GM19239 (cell line): ENCODE data around the gene SACS.

Experiments used
- DNase-seq: peaks from one replicate; pipeline ENCODE4 v3.0.0; 2011; ENCODE audit warnings: low spot score; ENCODE audit not compliant: insufficient read length
- FAIRE-seq: peaks from 2 replicates; lab custom pipeline; 2011; peaks lifted over from hg19 to GRCh38; lab: Jason Lieb, UNC

SACS gene, protein sequence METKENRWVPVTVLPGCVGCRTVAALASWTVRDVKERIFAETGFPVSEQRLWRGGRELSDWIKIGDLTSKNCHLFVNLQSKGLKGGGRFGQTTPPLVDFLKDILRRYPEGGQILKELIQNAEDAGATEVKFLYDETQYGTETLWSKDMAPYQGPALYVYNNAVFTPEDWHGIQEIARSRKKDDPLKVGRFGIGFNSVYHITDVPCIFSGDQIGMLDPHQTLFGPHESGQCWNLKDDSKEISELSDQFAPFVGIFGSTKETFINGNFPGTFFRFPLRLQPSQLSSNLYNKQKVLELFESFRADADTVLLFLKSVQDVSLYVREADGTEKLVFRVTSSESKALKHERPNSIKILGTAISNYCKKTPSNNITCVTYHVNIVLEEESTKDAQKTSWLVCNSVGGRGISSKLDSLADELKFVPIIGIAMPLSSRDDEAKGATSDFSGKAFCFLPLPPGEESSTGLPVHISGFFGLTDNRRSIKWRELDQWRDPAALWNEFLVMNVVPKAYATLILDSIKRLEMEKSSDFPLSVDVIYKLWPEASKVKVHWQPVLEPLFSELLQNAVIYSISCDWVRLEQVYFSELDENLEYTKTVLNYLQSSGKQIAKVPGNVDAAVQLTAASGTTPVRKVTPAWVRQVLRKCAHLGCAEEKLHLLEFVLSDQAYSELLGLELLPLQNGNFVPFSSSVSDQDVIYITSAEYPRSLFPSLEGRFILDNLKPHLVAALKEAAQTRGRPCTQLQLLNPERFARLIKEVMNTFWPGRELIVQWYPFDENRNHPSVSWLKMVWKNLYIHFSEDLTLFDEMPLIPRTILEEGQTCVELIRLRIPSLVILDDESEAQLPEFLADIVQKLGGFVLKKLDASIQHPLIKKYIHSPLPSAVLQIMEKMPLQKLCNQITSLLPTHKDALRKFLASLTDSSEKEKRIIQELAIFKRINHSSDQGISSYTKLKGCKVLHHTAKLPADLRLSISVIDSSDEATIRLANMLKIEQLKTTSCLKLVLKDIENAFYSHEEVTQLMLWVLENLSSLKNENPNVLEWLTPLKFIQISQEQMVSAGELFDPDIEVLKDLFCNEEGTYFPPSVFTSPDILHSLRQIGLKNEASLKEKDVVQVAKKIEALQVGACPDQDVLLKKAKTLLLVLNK (N-terminal part only)

DNA sequence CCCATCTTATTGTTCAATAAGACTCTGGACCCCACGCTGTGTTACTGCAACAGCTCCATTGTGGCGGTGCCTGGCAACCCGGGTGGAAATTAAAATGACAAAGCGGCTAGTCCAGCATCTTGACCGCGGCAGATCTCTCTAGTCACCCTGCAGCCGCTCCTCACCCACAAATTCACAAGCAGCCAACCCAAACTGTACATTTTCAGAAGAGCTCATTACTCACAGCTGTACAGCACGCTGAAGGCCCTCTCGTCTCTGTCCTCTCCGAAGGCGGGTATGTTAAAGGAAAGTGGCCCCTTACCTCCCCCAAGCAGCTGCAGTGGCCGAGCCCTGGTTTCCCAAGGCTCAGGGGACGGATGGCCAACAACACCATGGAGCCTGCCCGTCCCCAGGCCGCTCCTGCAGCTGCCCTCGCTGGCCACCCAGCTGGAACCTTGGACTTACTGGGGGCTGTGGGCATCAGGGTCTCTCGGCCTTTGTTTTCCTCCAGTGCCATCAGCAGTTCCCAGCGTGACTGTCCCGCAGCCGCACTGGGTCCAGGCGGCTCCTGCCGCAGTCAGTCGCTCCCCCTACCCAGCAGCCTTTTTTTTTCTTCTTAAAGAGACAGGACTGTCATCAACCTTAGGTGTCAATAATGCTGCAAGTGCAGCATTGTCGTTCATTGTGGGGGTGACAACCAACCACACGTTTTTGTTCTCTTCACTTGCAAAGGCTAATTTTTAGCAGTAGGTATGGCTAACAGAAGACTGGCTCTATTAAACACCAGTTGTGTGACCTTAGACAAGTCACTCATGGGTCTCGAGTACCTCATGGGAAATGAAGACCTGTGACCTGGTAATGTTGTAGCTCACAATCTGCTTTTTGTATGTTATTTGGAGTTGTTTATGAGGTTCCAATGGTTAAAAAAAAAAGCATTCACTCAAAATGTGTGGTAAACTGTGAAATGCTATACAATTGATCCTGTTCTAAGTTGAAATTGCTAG, at the start of gene SACS:
TSS of gene SACS (minus strand) at position 532 of the 983 bp plus-strand sequence. CDS start 22,463 bp downstream, outside the sequence.
- DNase-seq (no peak), FAIRE-seq (no peak)

DNA sequence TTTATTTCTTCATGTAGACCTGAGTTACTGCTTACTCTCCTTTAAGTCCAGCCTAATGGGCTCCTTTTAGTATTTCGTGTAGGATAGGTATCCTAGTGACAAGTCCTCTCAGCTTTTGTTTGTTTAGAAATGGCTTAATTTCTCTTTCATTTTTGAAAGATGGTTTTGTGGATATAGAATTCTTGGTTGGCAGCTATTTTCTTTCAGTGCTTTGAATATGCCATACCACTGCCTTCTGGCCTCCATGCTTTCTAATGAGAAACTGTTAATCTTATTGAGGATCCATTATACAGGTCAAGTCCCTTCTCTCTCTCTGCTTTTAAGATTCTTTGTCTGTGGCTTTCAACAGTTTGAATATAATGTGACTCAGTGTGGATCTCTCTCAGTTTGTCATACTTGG, 46.8 kb upstream of the SACS start:
- FAIRE-seq (no peak), DNase-seq (no peak)

DNA sequence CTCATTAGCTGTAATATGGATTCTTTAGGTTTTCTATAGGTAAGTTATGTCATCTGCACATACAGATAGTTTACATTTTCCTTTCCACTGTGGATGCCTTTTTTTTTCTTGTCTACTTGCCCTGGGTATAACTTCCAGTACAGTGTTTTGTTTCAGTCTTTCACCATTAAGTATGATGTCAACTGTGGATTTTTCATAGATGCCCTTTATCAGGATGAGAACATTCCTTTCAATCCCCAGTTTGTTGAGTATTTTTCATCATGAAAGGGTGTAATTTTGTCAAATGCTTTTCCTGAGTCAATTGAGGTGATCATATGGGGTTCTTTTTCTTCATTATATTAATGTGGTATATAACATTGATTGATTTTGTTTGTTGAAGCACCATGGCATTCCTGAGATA, 43.6 kb upstream of the SACS start:
- FAIRE-seq (no peak), DNase-seq (no peak)

DNA sequence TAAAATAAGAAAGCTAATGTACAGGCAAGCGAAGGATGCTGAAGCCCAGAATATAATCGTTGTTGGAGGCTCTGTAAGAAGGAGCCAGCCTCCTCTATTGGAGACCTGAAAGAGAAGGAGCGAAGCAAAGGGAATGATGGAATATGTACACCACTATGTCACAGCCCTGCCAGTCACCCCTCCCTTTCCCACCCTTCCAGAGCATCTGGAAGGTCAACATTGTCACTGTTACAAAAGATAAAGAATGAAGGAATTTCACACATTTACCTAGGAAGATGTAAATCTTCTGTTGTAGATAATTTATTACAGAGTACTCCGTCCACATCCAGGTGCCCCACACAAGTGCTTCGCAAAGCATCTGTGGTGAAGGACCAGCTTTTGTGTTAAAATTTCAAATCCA, 39.7 kb upstream of the SACS start:
- FAIRE-seq (no peak), DNase-seq (no peak)

DNA sequence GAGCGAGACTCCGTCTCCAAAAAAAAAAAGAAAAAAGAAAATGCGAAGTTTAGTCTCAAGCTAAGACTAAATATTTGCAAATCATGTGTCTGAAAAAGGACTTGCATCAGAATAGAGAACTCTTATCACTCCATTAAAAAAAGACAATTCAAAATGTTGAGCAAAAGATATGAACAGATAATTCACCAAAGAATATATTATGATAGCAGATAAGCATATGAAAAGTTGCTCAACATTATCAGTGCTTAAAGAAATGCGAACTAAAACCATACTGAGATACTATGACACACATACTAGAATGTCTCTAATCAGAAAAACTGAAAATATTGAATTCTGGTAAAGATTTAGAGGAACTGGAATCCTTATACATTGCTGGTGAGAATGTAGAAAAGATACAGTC, 38.7 kb upstream of the SACS start:
- no peak for DNase-seq
- FAIRE-seq, result no peak

DNA sequence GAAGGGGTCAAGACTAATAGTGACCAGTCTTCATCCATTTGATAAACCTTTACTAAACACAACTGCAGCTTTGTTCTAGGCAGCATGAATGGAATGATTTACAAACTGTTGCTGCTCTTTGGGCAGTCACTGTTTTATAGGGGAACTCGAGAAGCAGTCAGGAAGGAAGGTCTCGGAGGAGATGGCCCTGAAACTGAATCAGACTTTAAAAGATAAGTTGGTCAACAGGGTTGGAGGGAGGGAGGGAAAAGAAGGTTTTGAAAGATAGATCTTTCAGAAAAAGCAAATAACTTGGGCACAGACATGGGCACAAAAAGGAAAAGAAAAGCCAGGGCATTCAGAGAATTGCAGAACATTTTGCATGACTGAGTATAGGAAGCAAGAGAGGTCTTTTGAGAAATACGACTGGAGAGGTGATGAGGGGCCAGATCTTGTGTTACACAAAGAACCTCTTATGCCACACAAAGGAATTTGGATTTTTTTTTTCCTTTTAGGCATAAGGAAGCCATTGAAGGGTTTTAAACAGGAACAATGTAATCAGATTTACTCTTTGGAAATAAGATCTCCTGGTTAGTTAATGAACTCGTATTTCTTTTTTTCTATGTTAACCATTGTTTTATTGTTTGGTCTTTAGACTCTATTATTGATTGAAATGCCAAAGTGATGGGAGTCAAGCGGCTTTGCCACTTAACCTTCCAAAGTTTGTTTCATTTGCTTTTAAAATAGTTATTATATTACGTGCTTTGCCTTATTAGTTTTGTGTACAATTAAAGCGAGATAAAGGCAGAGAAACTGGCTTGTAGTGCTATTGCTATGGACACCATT, 37.5 kb upstream of the SACS start:
- DNase-seq, result no peak
- no peak for FAIRE-seq

DNA sequence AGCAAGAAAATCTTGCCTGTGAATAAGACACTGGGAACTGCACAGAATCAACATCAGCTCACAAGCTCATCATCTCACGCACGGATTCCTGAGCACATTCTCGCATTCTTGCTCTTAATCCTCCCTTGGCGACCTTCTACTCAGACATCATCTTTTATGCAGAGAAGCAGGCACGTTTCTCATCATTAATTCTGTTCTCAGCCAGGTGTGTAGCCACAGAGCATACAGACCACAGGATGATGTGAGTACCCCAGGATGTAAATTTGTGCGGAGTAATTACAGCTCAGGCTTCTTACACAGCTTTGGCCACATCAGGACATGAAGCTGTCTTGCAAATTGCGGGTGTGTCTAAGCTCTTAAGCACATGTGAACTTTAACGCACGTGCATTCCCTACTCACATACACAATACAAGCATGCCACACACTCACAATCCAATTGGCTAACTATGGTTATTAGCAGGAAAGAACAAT, 36.5 kb upstream of the SACS start:
- DNase-seq (no peak), FAIRE-seq (no peak)

DNA sequence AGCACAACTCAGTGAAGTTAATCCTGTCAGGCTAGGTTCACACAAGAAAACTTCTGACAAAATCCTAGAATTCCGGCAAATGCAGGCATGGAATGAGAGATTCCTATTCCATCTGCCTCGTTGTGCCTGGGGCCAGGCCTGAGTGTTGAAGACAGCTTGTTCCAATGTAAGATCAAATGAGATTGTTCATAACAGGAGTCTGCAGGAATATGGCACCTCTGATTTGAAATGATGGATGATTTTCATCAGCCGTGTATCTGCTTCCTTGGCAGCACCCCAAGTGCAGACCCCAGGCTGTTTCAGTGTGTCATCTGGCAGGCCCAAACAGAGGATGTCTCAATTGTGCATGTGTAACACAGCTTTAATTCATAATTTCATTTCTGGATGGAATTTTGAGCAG, 35.3 kb upstream of the SACS start:
- no peak for FAIRE-seq
- DNase-seq, result no peak

DNA sequence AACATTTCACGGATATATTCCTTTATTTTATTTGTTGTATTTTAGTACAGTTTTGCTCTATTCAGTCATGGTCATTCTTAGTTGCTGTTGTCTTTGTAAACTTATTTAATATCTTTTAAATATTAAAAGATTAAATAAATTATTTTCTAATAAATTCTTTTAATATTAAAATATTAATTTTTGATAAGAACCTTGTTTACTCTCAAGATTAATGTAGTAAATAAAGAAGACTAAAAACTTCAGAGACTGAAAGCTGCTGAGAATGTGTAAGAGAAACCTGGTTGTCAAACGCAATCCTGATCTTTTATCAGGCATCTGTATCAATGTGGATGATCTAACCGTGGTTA, 34.4 kb upstream of the SACS start:
- no peak for DNase-seq
- no peak for FAIRE-seq

DNA sequence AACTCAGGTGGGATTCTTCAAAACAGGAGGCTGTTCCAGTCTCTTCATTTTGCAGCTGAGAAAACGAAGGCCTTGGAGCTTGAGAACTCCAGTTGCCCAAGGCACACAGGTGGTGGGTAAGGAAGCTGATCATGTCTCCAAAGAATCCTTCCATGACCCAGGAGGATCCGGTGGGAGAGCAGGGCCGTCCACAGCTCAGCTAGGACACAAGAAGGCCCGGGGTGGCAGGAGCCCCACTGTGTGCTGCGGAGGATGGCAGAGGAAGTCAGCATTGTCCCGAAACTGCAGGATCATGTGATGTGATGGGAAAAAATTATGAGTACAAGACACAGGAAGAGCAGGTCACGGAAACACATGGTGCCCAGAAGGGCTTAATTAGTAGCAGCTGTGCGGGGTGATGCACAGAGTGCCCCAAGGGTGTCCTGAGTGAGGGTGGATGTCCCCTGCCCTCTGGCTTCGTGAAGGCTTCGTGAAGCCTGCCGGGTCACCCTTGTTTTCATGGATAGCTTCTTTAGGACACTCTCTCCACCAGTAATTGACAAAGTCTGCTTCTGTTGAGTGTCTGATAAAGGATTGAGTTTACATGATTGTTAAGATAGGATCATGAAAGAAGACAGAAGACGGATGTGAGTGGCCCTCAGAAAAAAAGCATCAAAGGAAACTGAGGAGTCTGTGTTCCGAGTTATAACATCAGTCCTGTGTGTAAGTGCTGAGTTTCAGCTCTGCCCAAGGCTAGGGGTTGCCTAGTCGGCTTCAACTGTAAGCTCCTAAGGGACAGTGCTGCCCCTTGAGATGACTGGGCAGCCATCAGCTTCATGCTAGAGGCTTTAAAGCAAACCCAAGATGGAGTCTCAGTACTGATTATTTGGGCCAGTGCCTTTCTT, 33.8 kb upstream of the SACS start:
- DNase-seq, result no peak
- no peak for FAIRE-seq

DNA sequence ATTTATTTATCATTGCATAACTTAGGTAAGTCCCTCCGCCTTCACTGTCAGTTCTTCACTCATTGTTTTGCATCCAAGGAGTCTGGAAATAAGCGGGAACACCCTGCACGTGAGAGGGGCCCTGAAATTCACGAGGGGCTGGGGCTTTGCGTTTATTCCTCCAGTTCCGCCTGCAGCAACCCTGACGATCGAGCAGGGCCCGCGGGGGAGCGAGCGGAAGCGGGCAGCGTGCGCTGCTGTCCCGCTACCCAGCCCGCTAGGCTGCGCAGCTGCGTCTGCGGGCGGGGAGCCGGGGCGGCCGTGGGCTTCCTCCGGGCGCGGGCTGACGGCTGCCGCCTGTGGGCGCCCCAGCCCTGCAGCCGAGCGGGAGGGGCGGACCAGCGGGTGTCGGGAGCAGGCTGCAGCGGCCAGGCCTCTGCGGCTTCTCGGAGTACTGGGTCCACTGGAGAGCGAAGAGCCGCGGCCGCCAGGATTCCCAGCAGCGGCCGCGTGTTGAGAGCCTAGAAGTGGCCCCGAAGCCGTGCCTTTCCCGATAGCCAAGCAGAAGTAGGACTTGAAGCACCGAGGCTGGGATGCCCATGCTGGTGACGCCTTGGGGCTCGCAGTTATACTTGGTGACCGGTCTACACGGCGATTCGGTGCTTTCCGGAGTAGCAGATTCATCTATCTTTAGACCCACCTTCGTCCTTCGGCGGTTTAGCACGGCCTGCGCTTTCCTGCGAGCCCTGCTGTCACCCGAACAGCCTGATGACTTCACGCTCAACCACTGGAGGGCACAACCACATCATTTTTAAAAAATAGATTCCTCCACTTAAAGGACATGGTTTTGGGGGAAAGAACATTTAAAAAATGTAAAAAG, 32.9 kb upstream of the SACS start:
- DNase-seq, result peak; percentile 45
- FAIRE-seq, result peak; percentile 80

DNA sequence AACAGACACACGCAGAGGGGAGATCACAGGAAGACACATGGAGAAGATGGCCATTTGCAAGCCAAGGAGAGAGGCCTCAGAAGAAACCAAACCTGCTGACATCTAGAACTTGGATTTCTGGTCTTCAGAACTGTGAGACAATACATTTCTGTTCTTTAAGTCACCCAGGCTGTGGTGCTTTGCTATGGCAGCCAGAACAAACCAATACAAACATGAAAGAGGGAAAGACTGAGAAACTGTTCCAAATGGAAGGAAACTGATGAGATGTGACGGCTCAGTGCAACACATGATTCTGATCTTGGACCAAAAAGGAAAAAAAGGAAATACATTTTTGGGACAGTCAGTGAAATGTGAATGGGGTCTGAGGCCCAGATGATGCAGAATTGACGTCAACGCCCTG, 30.2 kb upstream of the SACS start:
- no peak for DNase-seq
- FAIRE-seq, result no peak

DNA sequence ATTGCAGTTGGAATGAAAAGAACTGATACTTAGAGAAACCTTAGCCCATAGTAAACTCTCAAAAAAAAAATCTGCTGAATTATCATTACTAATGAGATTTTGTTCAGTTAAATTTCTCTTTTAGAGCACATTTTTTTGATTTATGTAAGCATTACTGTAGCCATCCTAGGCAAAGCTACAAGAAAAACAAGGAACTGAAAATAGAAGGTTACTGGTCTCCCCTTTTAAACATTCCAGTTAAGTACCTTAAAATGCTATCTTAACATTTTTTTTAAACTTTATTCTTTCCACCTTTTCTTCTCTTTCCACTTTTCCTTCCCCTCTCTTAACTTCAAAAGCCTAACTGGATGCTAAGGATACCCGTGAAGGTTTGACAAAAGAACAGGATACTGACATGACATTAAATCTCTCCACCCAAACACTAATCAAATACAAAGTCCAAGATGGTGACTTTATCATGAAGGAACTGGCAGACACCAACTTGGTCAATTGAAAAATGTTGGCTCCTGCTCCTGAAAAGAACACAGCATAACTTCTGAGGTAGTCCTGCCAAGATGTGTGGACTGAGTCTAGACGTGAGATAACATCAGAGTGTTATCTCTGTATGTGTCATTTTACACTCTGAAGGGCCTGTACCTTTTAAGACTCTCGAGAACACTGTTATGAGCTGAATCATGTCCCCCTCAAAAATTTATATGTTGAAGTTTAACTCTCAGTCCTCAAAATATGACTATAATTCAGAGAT, 29.5 kb upstream of the SACS start:
- DNase-seq, result no peak
- no peak for FAIRE-seq

DNA sequence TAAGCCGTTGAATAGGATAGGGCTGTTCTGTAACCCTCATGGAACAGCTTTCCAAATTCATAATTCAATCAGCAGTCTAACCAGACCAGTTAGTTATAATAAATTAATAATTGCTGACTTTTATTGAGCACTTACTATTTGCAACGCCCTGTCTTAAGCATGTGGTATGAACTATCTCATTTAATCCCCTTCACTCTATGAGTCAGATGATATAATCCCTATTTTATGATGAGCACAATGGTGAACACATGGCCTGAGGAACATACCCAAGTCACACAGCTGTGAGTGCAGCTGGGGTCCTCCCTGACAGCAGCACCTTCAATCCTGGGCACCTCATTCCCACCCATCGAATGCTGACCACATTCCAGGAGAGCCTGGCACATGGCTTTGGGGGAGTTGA, 28.0 kb upstream of the SACS start:
- DNase-seq (no peak), FAIRE-seq (no peak)

DNA sequence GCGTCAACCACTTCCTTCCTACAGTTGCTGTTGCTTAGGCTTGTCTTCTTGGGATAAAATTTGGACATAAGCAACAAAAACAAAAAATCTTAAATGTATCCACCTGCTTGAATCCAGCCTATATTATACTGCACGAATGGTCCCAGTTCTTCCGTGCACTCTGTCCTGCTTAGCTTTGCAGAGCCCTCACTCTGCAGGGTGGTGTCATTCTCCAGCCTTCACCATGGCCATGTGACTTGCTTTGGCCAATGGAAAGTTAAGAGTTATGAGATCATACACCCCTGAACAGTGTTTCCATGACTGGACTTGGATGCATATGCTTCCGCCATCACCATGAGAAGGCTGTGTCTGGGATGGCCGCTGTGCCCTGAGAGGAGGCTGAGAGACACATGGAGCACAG, 27.4 kb upstream of the SACS start:
- no peak for DNase-seq
- FAIRE-seq, result no peak

DNA sequence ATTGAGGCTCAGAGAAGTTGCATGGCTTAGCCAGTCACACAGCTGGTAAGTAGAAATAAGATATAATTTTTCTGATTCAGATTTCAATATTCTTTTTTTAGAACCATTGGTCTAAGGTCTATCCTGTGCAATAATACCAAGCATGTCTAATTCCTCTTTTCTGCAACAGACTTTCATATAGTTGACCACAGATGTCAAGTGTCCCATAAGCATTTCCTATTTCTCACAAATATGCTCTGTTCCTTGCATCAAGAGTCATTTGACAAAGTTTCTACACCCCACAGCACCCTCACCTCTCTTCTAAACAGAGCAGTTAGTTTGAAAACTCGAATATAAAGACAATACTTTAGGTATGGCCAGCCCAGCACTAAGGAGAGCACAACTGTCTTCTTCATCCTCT, 26.8 kb upstream of the SACS start:
- FAIRE-seq, result no peak

More for the DNA sequence above, 26.8 kb upstream of the SACS start:
- no peak for DNase-seq
